HPDE6-E6E7 (cell line): Measurements from ENCODE around the gene FATE1.

Experiments
- DNase-seq: peaks from one replicate; pipeline ENCODE4 v3.0.0; 2011; ENCODE audit warnings: missing footprints; ENCODE audit errors: extremely low spot score

Gene FATE1

GRCh38 chrX:151704041-151704663, 11.7 kb upstream of the FATE1 start:
- no peak for DNase-seq

GRCh38 chrX:151708821-151709220, 7.0 kb upstream of the FATE1 start:
- DNase-seq: no peak

- no peak for DNase-seq
These were observed 5.4 kb upstream of the FATE1 start for GRCh38 chrX:151710457-151710856.

- DNase-seq: no peak
These were observed 4.7 kb upstream of the FATE1 start for GRCh38 chrX:151711154-151711553.

GRCh38 chrX:151711787-151712186, 4.0 kb upstream of the FATE1 start:
- no peak for DNase-seq

GRCh38 chrX:151712253-151712652, 3.6 kb upstream of the FATE1 start:
- no peak for DNase-seq

GRCh38 chrX:151713849-151714248, 2.0 kb upstream of the FATE1 start:
- peak; percentile 25 for DNase-seq

- no peak for DNase-seq
These were observed 1.5 kb upstream of the FATE1 start for GRCh38 chrX:151714362-151714761.

GRCh38 chrX:151722241-151722846, 6.5 kb downstream of the FATE1 start:
- no peak for DNase-seq

- DNase-seq: no peak
These were observed 7.4 kb downstream of the FATE1 start for GRCh38 chrX:151723156-151723760.

- DNase-seq: no peak
These were observed 8.9 kb downstream of the FATE1 start for GRCh38 chrX:151724563-151725337.

- no peak for DNase-seq
These were observed 9.4 kb downstream of the FATE1 start for GRCh38 chrX:151725338-151725614.

- no peak for DNase-seq
These were observed 10.9 kb downstream of the FATE1 start for GRCh38 chrX:151726751-151727150.

GRCh38 chrX:151727346-151727745, 11.5 kb downstream of the FATE1 start:
- DNase-seq: no peak

- no peak for DNase-seq
These were observed 13.4 kb downstream of the FATE1 start for GRCh38 chrX:151729056-151729725.

GRCh38 chrX:151734446-151734845, 18.6 kb downstream of the FATE1 start, which contains the start of gene CNGA2:
CNGA2 (plus strand) TSS chrX:151734746; CDS start chrX:151738484, 3,738 bp downstream.
- DNase-seq: no peak

GRCh38 chrX:151735219-151735618, 19.4 kb downstream of the FATE1 start:
- no peak for DNase-seq

GRCh38 chrX:151736685-151737084, 20.9 kb downstream of the FATE1 start:
- no peak for DNase-seq

- DNase-seq: no peak
These were observed 21.7 kb downstream of the FATE1 start for GRCh38 chrX:151737494-151737893.

- no peak for DNase-seq
These were observed 22.9 kb downstream of the FATE1 start for GRCh38 chrX:151738751-151739150.

GRCh38 chrX:151741606-151742005, 25.8 kb downstream of the FATE1 start:
- no peak for DNase-seq

GRCh38 chrX:151742311-151742710, 26.5 kb downstream of the FATE1 start:
- DNase-seq: no peak
